Ascending aorta (tissue), 2 donors: ENCODE results near the gene TMEM198. TPM values are rescaled to one million over a fixed set of nuclear protein-coding genes. Genes with fewer than 3 reads are reported as not detected.

Experiments used
- DNase-seq, 2 donors: peaks; one replicate each; pipeline ENCODE4 v3.0.0-alpha.2; 2019; ENCODE audit warnings: low spot score in 2 of 2
- H3K27ac ChIP-seq, 2 donors: fragments of 200-600 bp; sonication (generic); one replicate each; pipeline ENCODE4 v1.5.1; 2016 to 2017; ENCODE audit warnings: mild to moderate bottlenecking in 1 of 2
- H3K27me3 ChIP-seq: fragments of 200-600 bp; sonication (generic); one replicate; pipeline ENCODE4 v1.5.1; 2017
- H3K36me3 ChIP-seq, 2 donors: fragments of 200-600 bp; sonication (generic); one replicate each; pipeline ENCODE4 v1.5.1; 2016
- H3K4me1 ChIP-seq, 2 donors: fragments of 200-600 bp; sonication (generic); one replicate each; pipeline ENCODE4 v1.5.1; 2016 to 2017; ENCODE audit warnings: mild to moderate bottlenecking in 1 of 2
- H3K4me3 ChIP-seq, 2 donors: fragments of 200-600 bp; sonication (generic); one replicate each; pipeline ENCODE4 v1.5.1; 2016 to 2017; ENCODE audit warnings: mild to moderate bottlenecking in 1 of 2
- H3K9me3 ChIP-seq, 2 donors: fragments of 200-600 bp; sonication (generic); one replicate each; pipeline ENCODE4 v1.5.1; 2016
- CTCF ChIP-seq, 3 experiments: fragments of 200-600 bp in 2 of 3; fragments of 450-650 bp in 1 of 3; sonication (generic) in 2 of 3; IDR thresholded peaks; one replicate each; pipeline ENCODE4 v1.5.1; 2016 to 2019; ENCODE audit warnings: antibody characterized with exemption in 3 of 3, mild to moderate bottlenecking in 1 of 3, moderate library complexity in 1 of 3
- intact Hi-C: fragments of 100-400 bp; cut with DNase I; formaldehyde crosslinking; loops from one replicate; pipeline ENCODE4 v1.15.1; 2023
- total RNA-seq: library from RNA; depleted of rRNA; stranded (reverse); fragments of >200 nt; gene quantifications from one replicate; pipeline ENCODE4 v1.1.0, GENCODE V29; 2016

The TMEM198 gene
- total RNA-seq, 1 donor from 2014 or later, result 6.0 TPM

DNA sequence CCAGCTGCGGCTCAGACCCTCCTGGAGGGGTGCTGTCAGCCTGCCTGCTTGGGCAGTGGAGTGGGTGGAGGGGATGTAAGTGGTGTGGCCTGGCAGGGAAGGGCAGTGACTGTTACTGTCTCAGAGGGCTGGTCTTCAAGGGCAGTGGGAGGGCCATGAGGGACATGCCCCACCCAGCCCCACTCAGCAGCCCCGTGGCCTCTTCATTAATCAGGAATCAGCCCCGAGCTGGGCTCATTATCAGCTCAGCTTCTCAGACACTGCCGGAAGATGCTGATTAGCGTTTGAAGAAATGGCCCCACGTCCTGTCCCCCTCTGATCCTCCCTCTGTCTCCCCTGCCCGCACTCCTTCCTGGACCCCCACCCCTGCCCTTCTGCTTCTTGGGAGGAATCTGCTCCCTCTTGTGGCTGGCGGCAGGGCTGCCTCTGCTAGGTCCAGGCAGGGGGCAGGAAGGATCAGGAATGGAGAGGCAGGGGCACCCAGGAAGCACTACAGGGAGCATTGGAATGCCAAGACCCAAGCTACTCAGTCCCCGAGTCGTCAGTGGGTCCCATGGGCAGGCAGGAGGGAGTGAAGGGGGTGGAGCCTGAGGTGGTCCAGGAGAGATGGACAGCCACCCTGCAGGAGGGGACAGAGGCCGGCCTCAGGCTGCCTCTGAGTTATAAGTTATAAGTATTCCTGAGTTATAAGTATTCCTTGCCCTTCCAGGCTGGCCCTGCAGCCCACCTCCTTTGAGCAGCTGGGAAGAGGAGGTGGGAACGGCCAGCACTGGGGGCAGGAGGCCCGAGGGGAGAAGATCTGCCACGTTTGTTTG lies 22.6 kb upstream of the TMEM198 start:
- no peaks in the 10 kb centered on the region for H3K27me3 ChIP-seq
- H3K36me3 ChIP-seq, result no peaks in the 10 kb centered on the region
- H3K9me3 ChIP-seq, result no peaks in the 10 kb centered on the region
- no peak overlapping the region for H3K4me3 ChIP-seq
- peak; percentile 47 to 77 (median 70) for TF ChIP-seq CTCF (IDR thresholded peaks at IDR 0.05)
- DNase-seq, result no peak
- intact Hi-C loops, result no loop called here
- peaks cover 4 to 14% of the 10 kb centered on the region in 2 donors for H3K4me1 ChIP-seq
- peak overlapping the region in 1 of 2 donors; percentile 56 for H3K27ac ChIP-seq

GRCh38 chr2:219522111-219523030 lies 21.5 kb upstream of the TMEM198 start:
- H3K9me3 ChIP-seq, result no peaks in the 10 kb centered on the region
- H3K27me3 ChIP-seq, result no peaks in the 10 kb centered on the region
- H3K36me3 ChIP-seq, result no peaks in the 10 kb centered on the region
- H3K27ac ChIP-seq, result peak overlapping the region; percentile 0 to 56
- no peak for DNase-seq
- peak overlapping the region; percentile 46 to 63 for H3K4me3 ChIP-seq
- TF ChIP-seq CTCF (IDR thresholded peaks at IDR 0.05), result peak in 1 of 3 experiments; percentile 8
- H3K4me1 ChIP-seq, result peaks cover 4 to 14% of the 10 kb centered on the region in 2 donors
- intact Hi-C loops, result no loop called here

- peaks cover 4 to 14% of the 10 kb centered on the region in 2 donors for H3K4me1 ChIP-seq
- no peak for DNase-seq
- no peaks in the 10 kb centered on the region for H3K9me3 ChIP-seq
- peak overlapping the region; percentile 46 to 63 for H3K4me3 ChIP-seq
- no peaks in the 10 kb centered on the region for H3K27me3 ChIP-seq
- no peaks in the 10 kb centered on the region for H3K36me3 ChIP-seq
- H3K27ac ChIP-seq, result no peak overlapping the region
- no peak for TF ChIP-seq CTCF (IDR thresholded peaks at IDR 0.05)
- intact Hi-C loops, result no loop called here
Measured at GRCh38 chr2:219523031-219523671, 20.7 kb upstream of the TMEM198 start.

GRCh38 chr2:219524817-219525216 lies 19.0 kb upstream of the TMEM198 start:
- TF ChIP-seq CTCF (IDR thresholded peaks at IDR 0.05), result no peak
- DNase-seq, result no peak
- no peaks in the 10 kb centered on the region for H3K9me3 ChIP-seq
- H3K4me1 ChIP-seq, result peaks cover 4 to 14% of the 10 kb centered on the region in 2 donors
- intact Hi-C loops, result loop anchor here (5.0 kb wide), 1 partner anchor 48 kb away; no protein-coding TSS in a partner anchor
- no peaks in the 10 kb centered on the region for H3K36me3 ChIP-seq
- H3K27ac ChIP-seq, result no peak overlapping the region
- H3K27me3 ChIP-seq, result no peaks in the 10 kb centered on the region
- H3K4me3 ChIP-seq, result no peak overlapping the region

DNA sequence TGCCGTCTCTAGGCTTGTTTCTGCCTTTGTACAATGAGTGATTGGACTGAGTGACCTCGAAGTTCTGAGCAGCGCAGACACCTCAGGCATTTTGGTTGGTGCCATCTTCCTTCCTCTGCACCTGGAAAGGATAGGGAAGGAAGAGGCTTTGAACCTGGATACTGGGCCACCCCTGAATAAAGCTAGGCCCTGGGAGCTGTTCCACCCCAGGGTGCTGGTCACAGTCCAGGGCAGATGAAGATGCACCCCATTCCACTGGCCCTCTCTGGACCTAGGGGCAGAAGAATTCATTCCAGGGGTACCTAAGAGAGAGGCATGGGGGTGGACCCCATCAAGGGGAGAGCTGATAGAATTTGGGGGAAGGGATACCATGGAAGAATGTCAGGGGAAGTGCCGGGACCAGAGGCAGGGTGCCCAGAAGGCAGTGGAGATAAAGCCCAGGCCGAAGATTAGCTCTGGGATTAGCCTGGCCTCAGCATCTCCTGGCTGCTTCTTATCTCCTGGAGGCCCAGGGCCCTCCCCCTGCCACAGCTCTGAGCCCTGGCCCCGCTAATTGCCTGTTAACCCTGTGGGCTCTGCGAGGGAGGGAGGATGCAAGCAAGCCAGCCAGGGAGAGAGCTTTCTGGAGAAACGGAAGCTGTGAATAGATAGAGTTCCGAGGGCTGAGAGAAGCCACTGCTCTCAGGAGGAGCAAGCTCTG lies 18.1 kb upstream of the TMEM198 start:
- Histone ChIP-seq H3K27me3 (no peaks in the 10 kb centered on the region), H3K27ac (no peak overlapping the region), H3K4me1 (peaks cover 4 to 14% of the 10 kb centered on the region in 2 donors), H3K36me3 (no peaks in the 10 kb centered on the region), H3K4me3 (no peak overlapping the region), H3K9me3 (no peaks in the 10 kb centered on the region)
- DNase-seq, result no peak
- TF ChIP-seq CTCF (IDR thresholded peaks at IDR 0.05), result no peak
- intact Hi-C loops, result loop anchor here (5.0 kb wide), 1 partner anchor 48 kb away; no protein-coding TSS in a partner anchor
